ENCODE results near the gene ELAVL1.

DNA sequence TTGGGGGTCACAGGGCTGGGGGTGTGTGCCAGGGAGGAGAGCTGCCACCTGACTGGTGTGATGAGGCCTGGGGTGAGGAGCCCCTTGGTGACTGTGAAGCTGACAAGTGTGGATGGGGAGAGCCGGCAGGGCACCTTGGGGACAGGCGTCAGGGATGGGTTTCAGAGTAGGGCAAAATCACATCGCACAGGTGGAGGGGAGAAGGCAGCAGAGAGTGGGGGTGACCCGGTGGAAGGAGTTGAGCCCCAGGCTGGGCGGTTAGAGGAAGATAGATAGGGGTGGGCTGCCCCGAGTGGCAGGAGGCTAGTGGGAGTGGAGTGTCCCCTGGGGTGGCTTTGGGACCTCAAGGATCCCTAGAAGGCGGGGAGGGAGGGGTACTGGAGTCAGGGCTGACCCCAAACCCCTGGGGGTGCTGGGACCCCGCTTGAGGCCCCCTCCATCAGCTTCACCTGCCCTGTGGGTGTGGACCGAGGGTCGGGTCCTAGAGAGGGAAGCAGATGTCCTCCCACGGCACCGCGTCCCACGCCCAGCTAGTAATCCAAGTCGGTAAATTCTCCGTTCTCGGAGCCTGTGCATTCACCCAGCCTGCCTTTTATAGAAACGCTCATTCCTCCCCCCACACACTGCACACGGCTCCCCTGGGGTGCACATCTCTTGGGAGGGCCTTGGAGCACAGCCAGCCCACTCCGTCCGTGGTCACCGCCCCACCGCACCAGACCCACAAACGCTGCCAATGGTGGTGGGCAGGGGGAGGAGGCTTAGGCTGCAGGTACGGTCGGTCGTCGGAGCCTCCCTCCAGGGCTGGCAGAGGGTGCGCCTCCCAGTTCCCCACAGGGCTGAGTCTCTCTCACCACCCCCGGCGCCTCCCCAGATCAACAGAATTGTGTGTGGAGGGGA lies 81.9 kb downstream of the ELAVL1 start:
- TF ChIP-seq, protein P1, sequence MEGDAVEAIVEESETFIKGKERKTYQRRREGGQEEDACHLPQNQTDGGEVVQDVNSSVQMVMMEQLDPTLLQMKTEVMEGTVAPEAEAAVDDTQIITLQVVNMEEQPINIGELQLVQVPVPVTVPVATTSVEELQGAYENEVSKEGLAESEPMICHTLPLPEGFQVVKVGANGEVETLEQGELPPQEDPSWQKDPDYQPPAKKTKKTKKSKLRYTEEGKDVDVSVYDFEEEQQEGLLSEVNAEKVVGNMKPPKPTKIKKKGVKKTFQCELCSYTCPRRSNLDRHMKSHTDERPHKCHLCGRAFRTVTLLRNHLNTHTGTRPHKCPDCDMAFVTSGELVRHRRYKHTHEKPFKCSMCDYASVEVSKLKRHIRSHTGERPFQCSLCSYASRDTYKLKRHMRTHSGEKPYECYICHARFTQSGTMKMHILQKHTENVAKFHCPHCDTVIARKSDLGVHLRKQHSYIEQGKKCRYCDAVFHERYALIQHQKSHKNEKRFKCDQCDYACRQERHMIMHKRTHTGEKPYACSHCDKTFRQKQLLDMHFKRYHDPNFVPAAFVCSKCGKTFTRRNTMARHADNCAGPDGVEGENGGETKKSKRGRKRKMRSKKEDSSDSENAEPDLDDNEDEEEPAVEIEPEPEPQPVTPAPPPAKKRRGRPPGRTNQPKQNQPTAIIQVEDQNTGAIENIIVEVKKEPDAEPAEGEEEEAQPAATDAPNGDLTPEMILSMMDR (IDR thresholded peaks at IDR 0.05) = no peak
- TF ChIP-seq, protein P2, sequence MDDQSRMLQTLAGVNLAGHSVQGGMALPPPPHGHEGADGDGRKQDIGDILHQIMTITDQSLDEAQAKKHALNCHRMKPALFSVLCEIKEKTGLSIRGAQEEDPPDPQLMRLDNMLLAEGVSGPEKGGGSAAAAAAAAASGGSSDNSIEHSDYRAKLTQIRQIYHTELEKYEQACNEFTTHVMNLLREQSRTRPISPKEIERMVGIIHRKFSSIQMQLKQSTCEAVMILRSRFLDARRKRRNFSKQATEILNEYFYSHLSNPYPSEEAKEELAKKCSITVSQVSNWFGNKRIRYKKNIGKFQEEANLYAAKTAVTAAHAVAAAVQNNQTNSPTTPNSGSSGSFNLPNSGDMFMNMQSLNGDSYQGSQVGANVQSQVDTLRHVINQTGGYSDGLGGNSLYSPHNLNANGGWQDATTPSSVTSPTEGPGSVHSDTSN (IDR thresholded peaks at IDR 0.05) = no peak
- no peak for TF ChIP-seq EP300 (IDR thresholded peaks at IDR 0.05; ENCODE audit: borderline replicate concordance in 1 of 2, low read depth in 1 of 2, low read length in 1 of 2)
- TF ChIP-seq, protein P3, sequence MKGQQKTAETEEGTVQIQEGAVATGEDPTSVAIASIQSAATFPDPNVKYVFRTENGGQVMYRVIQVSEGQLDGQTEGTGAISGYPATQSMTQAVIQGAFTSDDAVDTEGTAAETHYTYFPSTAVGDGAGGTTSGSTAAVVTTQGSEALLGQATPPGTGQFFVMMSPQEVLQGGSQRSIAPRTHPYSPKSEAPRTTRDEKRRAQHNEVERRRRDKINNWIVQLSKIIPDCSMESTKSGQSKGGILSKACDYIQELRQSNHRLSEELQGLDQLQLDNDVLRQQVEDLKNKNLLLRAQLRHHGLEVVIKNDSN (IDR thresholded peaks at IDR 0.05; ENCODE audit: borderline replicate concordance, low read depth) = no peak
- no peak for TF ChIP-seq GABPA (IDR thresholded peaks at IDR 0.05; ENCODE audit: low read depth)
- no peak for TF ChIP-seq TCF12 (IDR thresholded peaks at IDR 0.05)
- TF ChIP-seq CHD2 (IDR thresholded peaks at IDR 0.05; ENCODE audit: low read length, partially characterized antibody) = no peak
- no peak for TF ChIP-seq NFIC (IDR thresholded peaks at IDR 0.05; ENCODE audit: borderline replicate concordance)
- TF ChIP-seq FOXM1 (IDR thresholded peaks at IDR 0.05; ENCODE audit: low read depth) = no peak

Measured in SK-N-SH (cell line).